Subcutaneous abdominal adipose tissue (tissue), 5 donors: Measurements from ENCODE around the gene SOWAHD.
"Not testable (repeated sequence)": the region's sequence is repeated elsewhere in the genome, so short reads cannot be mapped to it uniquely, and the experiment has no call there.

Experiments
- H3K27ac ChIP-seq: one replicate; pipeline ENCODE4 v1.7.0; 2013; ENCODE audit warnings: low read depth, mild to moderate bottlenecking, inconsistent platforms, low read length, moderate library complexity
- H3K27me3 ChIP-seq, 5 donors: one replicate each; pipeline ENCODE4 v1.7.0; 2013; ENCODE audit warnings: low read length in 5 of 5, inconsistent platforms in 1 of 5; ENCODE audit not compliant: control insufficient read depth in 5 of 5, insufficient read depth in 4 of 5
- H3K36me3 ChIP-seq, 5 donors: one replicate each; pipeline ENCODE4 v1.7.0; 2013; ENCODE audit warnings: low read length in 5 of 5; ENCODE audit not compliant: control insufficient read depth in 5 of 5, insufficient read depth in 5 of 5
- H3K4me1 ChIP-seq, 5 donors: one replicate each; pipeline ENCODE4 v1.7.0; 2013; ENCODE audit warnings: low read length in 5 of 5, mild to moderate bottlenecking in 3 of 5, moderate library complexity in 1 of 5; ENCODE audit not compliant: control insufficient read depth in 5 of 5, insufficient read depth in 5 of 5
- H3K4me3 ChIP-seq, 5 donors: one replicate each; pipeline ENCODE4 v1.7.0; 2013; ENCODE audit warnings: low read length in 5 of 5, low read depth in 1 of 5
- H3K9ac ChIP-seq, 5 donors: one replicate each; pipeline ENCODE4 v1.7.0; 2013; ENCODE audit warnings: low read length in 5 of 5, mild to moderate bottlenecking in 4 of 5, moderate library complexity in 3 of 5
- H3K9me3 ChIP-seq, 5 donors: one replicate each; pipeline ENCODE4 v1.7.0; 2013; ENCODE audit warnings: low read length in 5 of 5; ENCODE audit not compliant: control insufficient read depth in 5 of 5
- donor health status: healthy.
- donor health status: healthy.
- donor health status: healthy.
- donor health status: healthy.
- donor health status: healthy.

Gene SOWAHD

GRCh38 chrX:119735467-119735866 is 22.9 kb upstream of the SOWAHD start:
- Histone ChIP-seq H3K27ac (no peak overlapping the region), H3K9ac (no peak overlapping the region), H3K27me3 (peaks cover 3 to 13% (median 7%) of the 10 kb centered on the region in 5 donors), H3K36me3 (no peaks in the 10 kb centered on the region), H3K9me3 (no peaks in the 10 kb centered on the region), H3K4me3 (no peak overlapping the region), H3K4me1 (peaks cover 0 to 12% (median 0%) of the 10 kb centered on the region in 5 donors)

- Histone ChIP-seq H3K36me3 (no peaks in the 10 kb centered on the region), H3K9me3 (no peaks in the 10 kb centered on the region), H3K27me3 (peaks cover 3 to 13% (median 6%) of the 10 kb centered on the region in 5 donors), H3K4me1 (peaks cover 0 to 12% (median 0%) of the 10 kb centered on the region in 5 donors), H3K9ac (no peak overlapping the region), H3K4me3 (no peak overlapping the region), H3K27ac (no peak overlapping the region)
These were observed 22.1 kb upstream of the SOWAHD start for GRCh38 chrX:119736206-119736764.

- Histone ChIP-seq H3K4me3 (no peak overlapping the region), H3K9ac (no peak overlapping the region), H3K9me3 (no peaks in the 10 kb centered on the region), H3K27me3 (peaks cover 2 to 10% (median 3%) of the 10 kb centered on the region in 5 donors), H3K36me3 (no peaks in the 10 kb centered on the region), H3K27ac (no peak overlapping the region), H3K4me1 (peaks cover 0 to 12% (median 0%) of the 10 kb centered on the region in 5 donors)
These were observed 19.6 kb upstream of the SOWAHD start for GRCh38 chrX:119738742-119739141.

- no peaks in the 10 kb centered on the region for H3K9me3 ChIP-seq
- H3K36me3 ChIP-seq, result no peaks in the 10 kb centered on the region
- no peaks in the 10 kb centered on the region for H3K4me1 ChIP-seq
- peaks cover 0 to 5% (median 0%) of the 10 kb centered on the region in 5 donors for H3K27me3 ChIP-seq
- no peak overlapping the region for H3K9ac ChIP-seq
- H3K27ac ChIP-seq, result no peak overlapping the region
- H3K4me3 ChIP-seq, result no peak overlapping the region
These were observed 13.0 kb upstream of the SOWAHD start for GRCh38 chrX:119745283-119745848.

- not testable (repeated sequence) for H3K4me3 ChIP-seq, H3K4me1 ChIP-seq, H3K27me3 ChIP-seq, H3K27ac ChIP-seq, H3K36me3 ChIP-seq, H3K9me3 ChIP-seq, H3K9ac ChIP-seq
These were observed 8.3 kb upstream of the SOWAHD start for GRCh38 chrX:119750131-119750530.

- H3K36me3 ChIP-seq, H3K4me1 ChIP-seq, H3K4me3 ChIP-seq, H3K9me3 ChIP-seq, H3K9ac ChIP-seq, H3K27ac ChIP-seq, H3K27me3 ChIP-seq: not testable (repeated sequence)
These were observed 7.6 kb upstream of the SOWAHD start for GRCh38 chrX:119750751-119751150.

- peaks cover 0 to 12% (median 5%) of the 10 kb centered on the region in 5 donors for H3K4me1 ChIP-seq
- no peaks in the 10 kb centered on the region for H3K9me3 ChIP-seq
- H3K27me3 ChIP-seq, result peaks cover 0 to 8% (median 0%) of the 10 kb centered on the region in 5 donors
- no peak overlapping the region for H3K27ac ChIP-seq
- no peaks in the 10 kb centered on the region for H3K36me3 ChIP-seq
- no peak overlapping the region for H3K9ac ChIP-seq
- H3K4me3 ChIP-seq, result no peak overlapping the region
These were observed 5.4 kb upstream of the SOWAHD start for GRCh38 chrX:119753001-119753400.

- peaks cover 0 to 8% (median 0%) of the 10 kb centered on the region in 5 donors for H3K27me3 ChIP-seq
- no peaks in the 10 kb centered on the region for H3K36me3 ChIP-seq
- H3K9ac ChIP-seq, result no peak overlapping the region
- no peak overlapping the region for H3K4me3 ChIP-seq
- no peaks in the 10 kb centered on the region for H3K9me3 ChIP-seq
- H3K27ac ChIP-seq, result no peak overlapping the region
- H3K4me1 ChIP-seq, result peaks cover 0 to 19% (median 8%) of the 10 kb centered on the region in 5 donors
These were observed 4.6 kb upstream of the SOWAHD start for GRCh38 chrX:119753639-119754257.

- Histone ChIP-seq H3K9ac (no peak overlapping the region), H3K36me3 (no peaks in the 10 kb centered on the region), H3K4me1 (peaks cover 0 to 33% (median 15%) of the 10 kb centered on the region in 5 donors), H3K27me3 (peaks cover 0 to 19% (median 11%) of the 10 kb centered on the region in 5 donors), H3K9me3 (no peaks in the 10 kb centered on the region), H3K4me3 (no peak overlapping the region), H3K27ac (no peak overlapping the region)
These were observed 2.3 kb upstream of the SOWAHD start for GRCh38 chrX:119755981-119756533.

GRCh38 chrX:119756926-119757635 is 1.3 kb upstream of the SOWAHD start:
- Histone ChIP-seq H3K4me3 (no peak overlapping the region), H3K27me3 (peaks cover 0 to 19% (median 11%) of the 10 kb centered on the region in 5 donors), H3K36me3 (no peaks in the 10 kb centered on the region), H3K9me3 (no peaks in the 10 kb centered on the region), H3K9ac (no peak overlapping the region), H3K4me1 (peaks cover 0 to 33% (median 15%) of the 10 kb centered on the region in 5 donors), H3K27ac (no peak overlapping the region)
